Fibroblast of mammary gland (primary cell): Measurements from ENCODE around the gene PTPRK.
A peak's percentile ranks its signal among the peaks of the same experiment; 100 is the strongest.

ENCODE experiments used
- DNase-seq: peaks from one replicate; pipeline ENCODE4 v3.0.0-alpha.2; 2010; ENCODE audit warnings: low read depth
- H3K4me3 ChIP-seq: 2 replicates; pipeline ENCODE4 v1.5.1; 2011; ENCODE audit warnings: low read depth, mild to moderate bottlenecking, low read length, moderate library complexity; ENCODE audit not compliant: control insufficient read depth
- CTCF ChIP-seq: conservative IDR thresholded peaks from 2 replicates; pipeline ENCODE4 v1.5.1; 2011; ENCODE audit warnings: low read depth, low read length, inconsistent platforms; ENCODE audit not compliant: control insufficient read depth, insufficient read depth

Gene PTPRK

GRCh38 chr6:128336436-128337095 lies 183.8 kb downstream of the PTPRK start:
- no peak overlapping the region for H3K4me3 ChIP-seq
- DNase-seq: peak; percentile 27

GRCh38 chr6:128335963-128336362 lies 184.4 kb downstream of the PTPRK start:
- no peak for TF ChIP-seq CTCF
- DNase-seq: no peak
- H3K4me3 ChIP-seq: no peak overlapping the region

More at GRCh38 chr6:128336436-128337095, 183.8 kb downstream of the PTPRK start:
- no peak for TF ChIP-seq CTCF

- no peak for TF ChIP-seq CTCF
- no peak for DNase-seq
- H3K4me3 ChIP-seq: no peak overlapping the region
Measured at GRCh38 chr6:128333581-128334223, 186.7 kb downstream of the PTPRK start.

- peak; percentile 50 for DNase-seq
- no peak overlapping the region for H3K4me3 ChIP-seq
- peak; percentile 48 for TF ChIP-seq CTCF
Measured at GRCh38 chr6:128327890-128328289, 192.5 kb downstream of the PTPRK start.

- H3K4me3 ChIP-seq: no peak overlapping the region
- no peak for DNase-seq
- no peak for TF ChIP-seq CTCF
Measured at GRCh38 chr6:128323011-128323410, 197.4 kb downstream of the PTPRK start.

DNA sequence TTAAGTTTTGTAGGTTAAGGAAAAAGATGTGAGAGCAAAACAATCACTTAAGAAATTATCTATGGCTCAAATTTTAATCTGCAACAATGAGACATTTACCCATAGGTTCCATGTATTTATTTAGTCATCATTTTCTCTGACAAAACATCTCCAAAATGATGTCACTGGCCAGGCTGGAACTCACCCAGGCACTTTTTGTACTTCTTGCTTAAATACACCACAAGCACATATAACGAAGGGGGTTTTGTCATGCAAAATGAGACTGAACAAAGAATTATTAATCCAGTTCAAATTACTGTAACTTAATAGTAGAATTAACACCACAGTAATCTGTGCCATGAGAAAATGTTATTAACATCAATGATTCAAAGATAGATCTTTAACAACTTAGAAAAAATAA lies 200.5 kb downstream of the PTPRK start:
- no peak for DNase-seq
- H3K4me3 ChIP-seq: no peak overlapping the region
- TF ChIP-seq CTCF: no peak
